Measurements from ENCODE around the gene SPATA21.

SPATA21 gene

DNA sequence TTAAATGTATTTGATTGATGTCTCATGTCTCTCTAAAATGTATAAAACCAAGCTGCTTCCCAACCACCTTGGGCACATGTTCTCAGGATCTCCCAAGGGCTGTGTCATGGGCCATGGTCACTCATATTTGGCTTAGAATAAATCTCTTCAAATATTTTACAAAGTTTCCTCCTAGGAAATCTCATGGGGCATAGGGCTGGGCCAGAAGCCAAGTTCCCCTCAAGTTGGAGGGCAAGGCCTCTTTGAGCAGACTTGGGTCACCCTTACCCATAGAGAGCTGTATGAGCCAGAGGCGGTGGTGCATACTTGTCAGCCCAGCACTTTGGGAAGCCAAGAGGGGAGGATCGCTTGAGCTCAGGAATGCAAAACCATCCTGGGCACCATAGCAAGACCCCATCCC lies 82.6 kb downstream of the SPATA21 start:
- Histone ChIP-seq H3K4me1 (ENCODE audit: insufficient read depth, low read length) (peaks cover 14% of the 10 kb centered on the region), H3K9me3 (ENCODE audit: low read length) (no peaks in the 10 kb centered on the region), H3K27me3 (ENCODE audit: insufficient read depth, low read length) (no peaks in the 10 kb centered on the region), H3K4me3 (ENCODE audit: low read length) (no peak overlapping the region), H3K36me3 (ENCODE audit: insufficient read depth, low read length) (no peaks in the 10 kb centered on the region), H2AFZ (ENCODE audit: low read depth, low read length) (no peak overlapping the region)

DNA sequence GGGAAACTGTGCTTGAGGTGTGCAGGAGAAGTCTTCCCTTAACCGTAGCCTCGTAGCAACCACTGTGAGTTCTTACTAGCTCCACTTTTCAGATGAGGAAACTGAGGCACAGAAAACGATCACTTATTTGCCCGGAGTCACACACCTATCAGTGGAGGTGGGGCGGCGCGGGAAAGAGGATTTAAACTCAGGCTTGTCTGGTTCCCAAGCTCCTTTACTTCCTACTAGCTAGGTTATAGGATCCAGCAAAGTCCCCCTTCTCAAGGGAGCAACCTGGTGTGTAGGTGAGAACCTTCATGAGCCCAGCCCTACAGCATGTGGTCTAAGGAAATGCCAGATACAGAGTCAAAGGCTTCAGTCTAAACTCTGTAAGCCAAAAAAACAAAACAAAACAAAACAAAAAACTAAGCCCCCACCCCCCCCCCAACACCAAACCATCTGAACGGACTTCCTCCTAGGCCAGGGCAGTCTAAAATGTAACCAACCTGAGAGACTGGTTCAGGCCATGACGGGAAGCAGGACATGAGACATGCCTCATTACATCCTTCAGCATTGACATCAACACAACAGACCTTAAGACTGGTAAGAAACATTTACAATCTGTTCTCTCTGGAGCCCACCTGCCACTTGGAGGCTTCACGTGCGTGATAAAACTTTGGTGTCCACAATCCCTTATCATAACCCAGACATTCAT lies 84.2 kb downstream of the SPATA21 start:
- Histone ChIP-seq H3K36me3 (ENCODE audit: insufficient read depth, low read length) (no peaks in the 10 kb centered on the region), H3K9me3 (ENCODE audit: low read length) (no peaks in the 10 kb centered on the region), H3K4me3 (ENCODE audit: low read length) (peak overlapping the region; percentile 74), H3K27me3 (ENCODE audit: insufficient read depth, low read length) (no peaks in the 10 kb centered on the region), H3K4me1 (ENCODE audit: insufficient read depth, low read length) (peaks cover 21% of the 10 kb centered on the region), H2AFZ (ENCODE audit: low read depth, low read length) (peak overlapping the region; percentile 78)

DNA sequence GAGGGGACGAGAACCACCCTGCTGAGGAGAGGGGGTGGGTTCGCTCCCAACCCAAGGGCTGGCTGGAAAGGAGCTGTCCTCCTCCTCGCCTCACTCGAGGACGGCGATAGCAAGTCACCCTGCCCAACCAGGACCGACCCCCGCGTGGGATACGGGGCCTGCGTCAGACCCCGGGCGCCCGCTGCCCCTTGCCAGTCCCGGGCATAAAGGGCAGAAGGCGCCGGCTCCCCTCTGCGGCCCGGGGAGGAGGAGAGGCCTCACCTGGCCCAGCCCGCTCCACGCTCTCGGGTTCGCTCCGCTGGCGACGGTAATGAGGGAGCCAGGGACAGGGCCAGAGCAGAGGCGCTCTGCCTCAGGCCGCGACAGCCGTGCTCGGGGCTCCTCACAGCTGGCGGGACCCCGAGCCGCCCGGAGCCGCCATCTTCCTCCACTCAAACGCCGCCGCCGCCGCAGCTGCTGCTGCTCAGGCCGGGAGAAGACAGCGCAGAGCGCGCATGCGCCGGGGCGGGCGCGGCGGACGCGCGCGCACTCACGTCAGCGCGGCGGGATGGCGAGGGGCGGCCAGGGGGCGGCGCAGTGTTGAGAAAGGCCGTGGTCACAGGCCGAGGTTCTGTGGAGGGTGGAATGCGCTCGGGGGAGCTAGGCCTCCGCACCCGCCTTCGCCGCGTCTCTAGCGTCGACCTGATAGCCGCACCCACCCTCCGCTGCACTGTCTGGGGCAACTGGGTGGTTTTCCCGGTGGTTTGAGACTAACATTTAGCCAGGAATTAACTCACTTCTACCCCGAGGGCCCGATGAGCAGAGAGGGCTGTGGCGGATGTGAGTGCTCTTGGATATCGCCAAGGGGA lies 85.0 kb downstream of the SPATA21 start, which contains the start of gene FBXO42:
FBXO42 (minus strand) TSS at position 487 of the 848 bp plus-strand sequence. CDS start 37,062 bp downstream, outside the sequence.
- Histone ChIP-seq H3K4me3 (ENCODE audit: low read length) (peak within 1 kb of the TSS; percentile 74), H3K27me3 (ENCODE audit: insufficient read depth, low read length) (no peaks in the 10 kb centered on the region), H2AFZ (ENCODE audit: low read depth, low read length) (peak within 1 kb of the TSS; percentile 78), H3K36me3 (ENCODE audit: insufficient read depth, low read length) (no peaks in the 10 kb centered on the region), H3K4me1 (ENCODE audit: insufficient read depth, low read length) (peaks cover 21% of the 10 kb centered on the region), H3K9me3 (ENCODE audit: low read length) (no peaks in the 10 kb centered on the region)

DNA sequence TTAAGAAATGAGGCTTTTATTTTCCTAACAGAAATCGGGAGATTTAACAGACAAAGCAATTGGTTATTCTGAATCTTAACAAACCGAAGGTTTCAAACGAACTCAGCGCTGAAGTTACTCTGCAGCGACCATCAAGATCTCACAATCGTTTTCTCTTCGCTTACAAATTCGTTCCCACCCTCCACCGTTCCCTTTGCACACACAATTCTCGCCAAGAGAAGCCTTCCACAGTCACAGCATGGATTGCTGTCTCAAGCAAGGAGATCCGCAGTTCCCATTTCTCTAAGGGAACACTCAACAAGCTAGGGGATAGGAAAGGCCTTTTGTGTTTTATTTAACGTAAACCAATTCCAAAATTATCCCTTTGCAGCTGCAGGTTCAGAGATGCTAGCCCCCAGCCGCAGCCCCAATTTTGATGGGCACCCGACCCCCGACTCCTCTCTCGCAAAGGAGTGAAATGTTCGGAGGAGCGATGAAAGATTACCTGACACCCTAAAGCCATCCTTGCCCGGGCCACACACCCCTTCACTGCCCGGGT lies 85.7 kb downstream of the SPATA21 start:
- H3K4me1 ChIP-seq (ENCODE audit: insufficient read depth, low read length), result peaks cover 21% of the 10 kb centered on the region
- H3K27me3 ChIP-seq (ENCODE audit: insufficient read depth, low read length), result no peaks in the 10 kb centered on the region
- H2AFZ ChIP-seq (ENCODE audit: low read depth, low read length), result peak overlapping the region; percentile 28
- peak overlapping the region; percentile 74 for H3K4me3 ChIP-seq (ENCODE audit: low read length)
- H3K9me3 ChIP-seq (ENCODE audit: low read length), result no peaks in the 10 kb centered on the region
- no peaks in the 10 kb centered on the region for H3K36me3 ChIP-seq (ENCODE audit: insufficient read depth, low read length)

DNA sequence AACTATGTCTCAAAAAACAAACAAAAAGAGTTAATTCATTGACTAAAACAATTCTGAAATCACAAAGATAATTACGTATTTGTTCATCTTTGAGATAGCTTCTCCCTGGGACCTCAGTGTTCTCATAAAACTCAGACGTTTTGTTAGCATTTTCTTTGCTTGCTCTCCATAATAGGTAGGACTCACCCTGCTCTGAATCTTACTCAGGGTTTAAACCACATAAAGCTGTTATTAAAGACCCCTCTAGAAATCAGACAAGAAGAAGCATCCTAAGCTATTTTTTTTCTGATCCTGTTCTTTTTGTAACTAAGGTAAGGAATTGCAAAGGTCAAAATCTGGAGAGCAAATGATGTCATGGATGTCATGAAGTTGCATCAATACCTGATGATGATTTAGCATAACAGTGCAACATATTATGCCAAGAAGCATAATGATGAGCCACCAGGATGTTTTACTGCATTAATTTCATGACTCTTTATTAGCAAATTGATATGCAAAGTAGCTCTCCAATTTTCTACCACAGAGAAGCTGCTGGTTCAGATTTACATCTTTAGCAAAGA lies 87.3 kb downstream of the SPATA21 start:
- Histone ChIP-seq H3K36me3 (ENCODE audit: insufficient read depth, low read length) (no peaks in the 10 kb centered on the region), H3K4me3 (ENCODE audit: low read length) (peak overlapping the region; percentile 74), H3K27me3 (ENCODE audit: insufficient read depth, low read length) (no peaks in the 10 kb centered on the region), H3K4me1 (ENCODE audit: insufficient read depth, low read length) (peaks cover 21% of the 10 kb centered on the region), H3K9me3 (ENCODE audit: low read length) (no peaks in the 10 kb centered on the region), H2AFZ (ENCODE audit: low read depth, low read length) (no peak overlapping the region)
